Epidermal melanocyte (primary cell): ENCODE data around the gene LRRC4.

Experiments
- DNase-seq: peaks from one replicate; pipeline ENCODE4 v3.0.0; 2011; ENCODE audit warnings: low spot score; ENCODE audit not compliant: insufficient read length

LRRC4 gene

DNA sequence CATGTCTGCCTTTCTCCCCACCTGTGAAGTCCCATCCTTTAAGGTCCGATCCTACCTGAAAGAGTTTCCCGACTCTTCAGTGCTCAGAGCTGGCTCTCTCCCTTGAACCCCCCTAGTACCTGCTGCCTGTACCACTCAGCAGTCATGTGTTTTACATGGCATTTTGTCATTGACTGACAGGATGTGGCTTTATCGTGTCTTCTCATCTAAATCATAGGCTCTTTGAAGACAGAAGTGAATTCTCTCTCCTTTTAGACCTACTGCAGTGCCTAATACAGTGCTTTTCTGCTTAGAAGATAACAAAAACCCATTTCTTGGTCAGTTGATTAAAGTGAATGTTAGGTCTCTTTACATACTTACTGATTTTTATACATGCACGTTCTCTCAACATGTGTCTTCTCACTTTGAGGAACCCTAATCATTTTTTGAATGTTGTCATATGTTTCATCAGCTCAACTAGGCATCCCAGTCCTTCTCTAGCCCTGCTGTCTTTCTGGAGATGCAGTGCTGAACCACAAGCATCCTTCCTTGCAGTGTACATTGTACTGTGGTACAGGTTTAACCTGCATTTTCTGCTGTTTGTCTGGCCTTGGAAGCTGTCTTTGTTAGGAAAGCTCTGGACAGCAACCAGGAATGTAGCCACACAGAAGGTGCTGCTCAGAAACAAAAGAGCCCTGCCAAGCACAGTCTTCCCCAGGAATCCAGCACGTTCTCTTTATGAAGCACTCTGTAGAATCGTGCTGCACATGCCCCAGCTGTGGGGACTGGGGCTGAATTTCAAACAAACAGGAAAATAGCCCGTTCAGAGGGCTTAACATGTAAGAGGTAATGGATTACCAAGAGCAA is 28.1 kb upstream of the LRRC4 start:
- DNase-seq, result no peak

DNA sequence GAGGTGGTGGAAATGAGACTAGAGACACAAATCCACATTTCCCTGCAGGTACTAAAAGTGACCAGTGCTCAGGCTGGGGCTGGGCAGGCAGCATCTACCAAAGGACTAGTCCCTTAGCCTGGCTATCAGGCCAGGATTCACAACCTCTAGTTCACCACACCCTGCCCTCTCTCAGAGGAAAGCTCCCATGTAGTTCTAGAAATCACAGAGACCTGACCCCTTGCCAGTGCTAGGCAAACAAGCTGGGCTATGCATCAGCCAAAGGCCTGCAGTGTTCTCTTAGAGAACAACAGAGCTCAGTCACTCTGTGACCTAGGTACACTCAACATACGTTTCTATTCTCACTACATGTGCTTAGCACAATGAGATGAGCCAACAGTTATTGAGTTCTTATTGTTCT is 26.7 kb upstream of the LRRC4 start:
- no peak for DNase-seq

DNA sequence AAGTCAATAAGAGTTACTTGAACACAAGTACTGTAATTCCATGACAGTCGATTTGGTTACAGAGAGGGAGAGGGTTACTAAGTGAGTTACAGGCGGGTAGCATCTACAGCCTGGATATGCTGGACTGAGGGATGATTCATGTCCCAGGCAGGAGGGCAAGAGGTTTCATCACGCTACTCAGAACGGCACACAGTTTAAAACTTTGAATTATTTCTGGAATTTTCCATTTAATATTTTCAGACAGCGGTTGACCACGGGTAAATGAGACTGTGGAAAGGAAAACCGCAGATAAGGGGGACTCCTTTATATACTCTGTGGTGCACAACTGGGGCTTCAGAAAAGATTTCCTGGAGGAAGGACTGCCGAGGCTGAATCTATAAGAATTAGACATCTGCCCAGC is 25.7 kb upstream of the LRRC4 start:
- no peak for DNase-seq

- DNase-seq, result no peak
Observed at GRCh38 chr7:128055637-128056036, 24.4 kb upstream of the LRRC4 start.

GRCh38 chr7:128054511-128054910 is 23.3 kb upstream of the LRRC4 start:
- no peak for DNase-seq

DNA sequence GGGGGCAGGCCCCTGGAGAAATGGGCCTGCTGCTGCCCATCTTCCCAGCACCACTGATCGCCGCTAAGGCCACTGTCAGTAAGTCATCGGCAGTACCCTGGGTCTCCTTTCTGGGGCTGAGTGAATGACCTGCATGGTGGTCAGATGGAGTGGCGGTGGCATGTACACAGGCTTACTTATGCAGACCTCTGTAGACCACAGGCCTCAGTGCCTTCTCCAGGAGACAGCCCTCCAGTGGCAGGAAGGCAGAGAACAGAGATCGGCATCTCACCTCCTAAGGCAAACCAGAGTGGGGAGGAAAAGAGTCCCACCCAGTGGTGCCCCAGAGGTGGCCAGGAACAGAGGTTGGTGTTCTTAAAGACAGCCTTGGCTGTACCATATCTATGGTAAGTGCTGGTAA is 22.8 kb upstream of the LRRC4 start:
- DNase-seq, result no peak

DNA sequence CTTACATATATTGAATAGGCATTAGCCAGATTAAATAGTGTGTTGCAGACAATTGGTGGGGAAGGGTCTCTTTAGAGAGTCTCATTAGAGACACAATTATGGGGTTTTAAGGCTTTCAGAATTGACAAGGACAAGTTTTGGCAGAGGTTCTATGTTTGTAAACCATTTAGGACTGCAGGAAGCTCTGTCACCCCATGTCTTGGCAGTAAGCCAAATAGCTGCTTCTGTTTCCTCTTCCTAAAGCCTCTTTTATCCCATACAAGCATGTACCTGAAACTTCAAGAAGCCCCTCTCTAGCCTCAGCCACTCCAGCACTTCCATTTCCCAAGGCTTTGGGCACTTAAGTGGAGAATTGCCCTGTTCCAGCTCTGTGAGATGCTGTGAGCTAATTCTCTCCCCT is 21.8 kb upstream of the LRRC4 start:
- DNase-seq, result no peak

DNA sequence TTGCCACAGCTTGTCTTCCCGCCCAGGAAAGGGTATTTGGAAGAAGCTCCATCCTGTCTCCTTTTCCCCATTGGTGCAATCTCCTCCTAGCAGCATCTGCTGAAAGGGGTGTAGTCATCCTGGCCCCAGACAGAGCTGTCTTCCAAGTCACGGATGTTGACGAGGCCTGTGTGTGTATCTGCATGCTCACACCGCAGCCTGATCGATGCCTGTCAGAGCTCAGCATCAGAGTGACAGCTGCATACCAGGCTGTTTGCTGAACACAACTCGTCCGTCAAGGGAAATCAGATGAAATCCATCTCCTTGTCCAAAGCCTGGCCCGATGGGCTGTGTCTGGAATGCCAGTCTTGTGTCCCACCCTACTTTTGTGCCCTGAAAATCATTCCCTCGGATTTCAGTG is 21.2 kb upstream of the LRRC4 start:
- DNase-seq, result no peak

DNA sequence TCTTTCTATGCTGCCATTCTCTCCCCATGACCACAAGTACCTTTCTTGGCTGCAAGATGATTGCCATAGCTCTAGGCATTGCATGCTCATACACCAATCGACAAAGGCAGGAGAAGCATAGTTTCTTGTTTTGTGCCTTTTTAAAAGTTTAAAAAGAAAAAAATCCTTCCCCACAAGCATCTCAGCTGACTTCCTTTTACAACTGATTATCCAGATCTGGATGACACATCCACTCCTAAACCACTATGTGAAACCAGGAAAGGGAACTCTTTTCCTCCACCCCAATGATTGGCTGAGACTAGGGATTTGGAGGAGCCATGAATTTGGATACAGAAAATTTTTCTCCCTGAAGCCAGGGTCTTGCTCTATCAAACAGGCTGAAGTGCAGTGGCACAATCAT is 14.5 kb upstream of the LRRC4 start:
- DNase-seq, result no peak

DNA sequence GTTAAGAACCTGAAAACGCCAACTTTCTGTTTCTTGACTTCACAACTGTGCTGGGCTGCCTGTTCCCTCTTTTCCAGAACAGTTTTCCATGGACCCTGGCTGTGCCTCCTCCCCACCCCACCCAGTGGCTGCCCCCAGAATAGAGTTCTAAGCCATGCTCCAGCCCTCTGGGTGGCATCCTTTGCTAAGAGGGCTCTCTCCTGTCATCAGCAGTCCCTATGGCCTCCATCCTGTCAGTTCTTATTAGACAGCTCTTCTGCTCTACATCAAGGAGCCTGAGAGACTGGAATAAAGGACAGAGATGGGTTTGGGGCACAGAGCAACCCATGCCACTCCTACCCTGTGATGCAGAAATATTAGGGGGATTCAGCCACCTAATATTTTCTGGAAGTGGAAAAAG is 13.9 kb upstream of the LRRC4 start:
- no peak for DNase-seq

DNA sequence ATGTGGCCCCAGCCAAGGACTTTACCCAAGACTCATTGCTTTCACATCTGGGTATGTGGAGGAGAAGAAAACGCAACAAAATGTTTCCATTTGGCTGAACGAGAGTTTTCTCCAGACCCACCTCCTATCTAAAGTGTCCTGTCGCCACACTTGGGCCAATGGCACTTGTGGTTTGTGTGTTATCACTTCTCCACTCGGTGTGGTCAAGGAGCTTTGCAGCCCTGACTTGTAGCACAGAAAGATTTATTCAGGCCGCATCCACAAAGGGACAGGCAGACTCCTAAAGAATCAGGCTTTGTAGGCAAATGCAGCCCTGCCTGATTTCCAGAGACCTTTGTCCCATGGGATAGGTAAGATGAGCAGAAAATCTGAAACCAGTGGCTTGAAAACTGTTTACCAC is 12.8 kb upstream of the LRRC4 start:
- no peak for DNase-seq

GRCh38 chr7:128042012-128042411 is 10.8 kb upstream of the LRRC4 start:
- no peak for DNase-seq

DNA sequence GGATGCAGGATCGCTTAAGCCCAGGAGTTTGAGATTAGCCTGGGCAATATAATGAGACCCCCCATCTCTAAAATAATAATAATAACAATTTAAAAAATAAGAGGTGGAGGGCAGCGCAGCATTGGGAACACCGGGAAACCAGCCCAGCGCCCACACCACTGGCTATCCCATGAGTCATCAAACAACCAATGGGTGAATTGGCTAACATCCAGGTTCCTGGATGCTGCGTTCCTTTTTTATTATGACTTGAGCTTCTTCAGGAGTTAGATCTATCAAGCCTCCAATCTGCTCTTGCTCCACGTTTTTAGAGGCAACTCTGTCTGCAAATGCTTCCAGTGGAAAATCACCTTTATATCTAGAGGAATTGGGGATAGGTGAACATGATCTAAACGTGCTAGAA is 10.0 kb upstream of the LRRC4 start:
- DNase-seq, result no peak

- DNase-seq, result no peak
Observed at GRCh38 chr7:128040205-128040604, 9.0 kb upstream of the LRRC4 start.

- no peak for DNase-seq
Observed at GRCh38 chr7:128039544-128039953, 8.3 kb upstream of the LRRC4 start.

DNA sequence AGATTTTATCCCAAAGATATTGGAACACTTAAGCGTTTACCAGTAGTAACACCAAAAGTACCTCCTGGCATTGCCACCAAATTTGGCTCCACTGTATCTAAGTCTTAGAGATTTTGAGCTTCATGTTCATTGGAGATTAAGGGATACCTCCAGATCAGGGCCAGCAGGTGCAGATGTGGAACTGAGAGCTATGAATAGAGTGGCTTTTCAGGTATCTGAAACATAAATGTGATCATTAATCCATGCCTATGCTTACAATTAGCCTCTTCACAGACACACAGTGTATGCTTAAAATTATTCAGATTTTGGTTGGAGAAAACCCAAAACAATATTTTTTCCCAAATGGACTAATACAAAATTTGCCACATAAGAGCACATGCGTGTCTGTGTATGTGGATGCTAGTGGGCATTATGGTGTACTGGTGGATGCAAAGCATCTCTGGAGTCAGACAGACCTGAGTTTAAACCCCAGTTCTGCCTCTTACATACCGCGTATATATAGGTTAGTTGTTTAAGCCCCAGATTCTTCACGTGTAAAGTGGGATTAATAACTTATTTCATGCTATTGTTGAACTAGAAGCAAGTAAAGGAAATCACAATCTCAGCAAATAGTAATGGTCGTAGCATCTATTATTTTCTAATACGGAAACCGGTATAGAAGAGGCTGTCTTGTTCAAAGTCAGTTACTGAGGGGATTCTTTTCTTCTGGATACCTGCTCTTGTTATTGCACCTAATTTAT is 6.8 kb upstream of the LRRC4 start:
- DNase-seq, result no peak

DNA sequence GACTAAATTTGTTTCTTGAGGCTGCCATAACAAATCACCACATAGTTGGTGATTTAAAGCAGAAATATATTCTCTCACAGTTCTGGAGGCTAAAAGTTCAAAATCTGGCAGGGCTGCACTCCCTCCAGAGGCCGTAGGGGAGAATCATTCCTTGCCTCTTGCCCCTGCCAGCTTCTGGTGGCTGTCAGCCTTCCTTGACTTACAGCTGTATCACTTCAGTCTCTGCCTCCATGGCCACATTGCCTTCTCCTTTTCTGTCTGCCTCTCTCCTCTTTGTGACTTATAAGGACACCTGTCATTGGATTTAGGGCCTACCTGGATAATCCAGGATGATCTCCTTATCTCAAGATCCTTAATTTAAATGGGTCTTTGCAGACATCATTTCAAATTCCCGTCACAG is 5.8 kb upstream of the LRRC4 start:
- no peak for DNase-seq

DNA sequence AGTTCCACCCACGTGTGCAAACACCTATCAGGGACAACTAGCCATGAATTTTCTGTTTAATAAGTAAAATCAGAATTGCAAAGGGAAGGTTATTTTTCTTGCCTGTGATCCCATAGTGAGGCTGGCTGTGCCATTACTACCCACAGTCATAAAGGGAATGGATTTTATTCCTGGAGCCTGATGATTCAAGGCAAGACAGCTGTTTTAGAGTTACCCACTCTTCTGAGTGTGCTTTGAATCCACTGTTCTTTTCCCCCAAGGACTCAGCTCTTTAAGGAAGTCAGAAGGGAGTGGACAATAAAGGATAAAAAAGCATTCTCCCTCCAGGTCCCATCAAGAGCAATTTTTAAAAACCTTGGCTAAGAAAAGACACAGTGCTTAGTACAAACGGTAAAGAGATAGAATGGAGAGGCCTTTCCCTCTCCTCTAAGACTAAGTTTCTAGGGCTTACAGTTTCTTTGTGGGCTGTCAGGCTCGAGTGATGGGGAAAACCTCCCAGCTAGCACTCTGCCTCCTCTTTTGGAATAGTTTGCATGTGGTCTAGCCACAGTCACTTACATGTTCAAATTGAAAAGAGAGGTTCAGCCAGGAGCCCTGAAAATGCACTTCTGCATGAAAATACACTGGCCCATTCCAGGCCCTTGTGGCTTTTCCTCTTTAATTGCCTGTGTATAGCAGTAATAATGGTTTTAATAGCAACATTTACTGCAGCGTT is 5.1 kb upstream of the LRRC4 start:
- no peak for DNase-seq

- no peak for DNase-seq
Observed at GRCh38 chr7:128035712-128036111, 4.5 kb upstream of the LRRC4 start.

DNA sequence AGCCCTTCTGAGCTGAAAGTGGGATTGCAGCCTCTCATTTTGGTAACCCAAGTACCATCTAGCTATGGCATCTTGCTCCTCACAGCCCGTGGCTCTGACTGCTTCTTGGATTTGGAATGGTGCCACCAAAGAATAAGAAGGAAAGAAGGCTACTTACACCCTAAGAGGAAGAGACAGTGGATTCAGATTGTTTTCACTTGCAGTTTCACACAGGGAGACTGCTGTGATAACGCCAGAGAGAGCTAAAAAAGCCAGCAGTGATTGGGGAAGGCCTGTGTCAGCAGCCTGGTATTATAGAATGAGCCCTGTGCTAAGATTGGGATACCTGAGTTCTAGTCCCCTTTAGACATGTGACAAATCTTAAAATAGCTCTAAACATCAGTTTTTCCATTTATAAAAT is 3.6 kb upstream of the LRRC4 start:
- no peak for DNase-seq

DNA sequence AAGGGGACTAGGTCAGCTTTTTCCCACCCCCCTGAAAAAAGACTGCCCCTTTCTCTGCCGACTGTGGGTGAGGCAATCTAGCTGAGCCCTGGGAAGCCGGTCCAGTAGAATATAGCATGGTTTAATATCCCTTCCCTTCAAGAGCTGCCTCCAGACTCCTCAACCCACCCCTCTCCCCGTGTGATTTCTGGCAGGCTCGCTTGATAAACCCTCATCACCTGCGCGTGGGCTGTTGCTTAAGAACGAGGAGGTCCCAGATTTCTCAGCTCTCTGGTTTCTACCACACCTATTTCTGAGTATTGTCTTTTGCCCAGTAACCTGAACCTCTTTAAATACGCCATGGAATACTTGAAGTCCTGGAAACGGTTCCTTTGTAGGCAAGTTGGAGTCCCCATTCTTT is 2.0 kb upstream of the LRRC4 start:
- no peak for DNase-seq

GRCh38 chr7:128032605-128033235 is 1.5 kb upstream of the LRRC4 start:
- no peak for DNase-seq
